ENCODE results near the gene RYR2.

Gene RYR2

DNA sequence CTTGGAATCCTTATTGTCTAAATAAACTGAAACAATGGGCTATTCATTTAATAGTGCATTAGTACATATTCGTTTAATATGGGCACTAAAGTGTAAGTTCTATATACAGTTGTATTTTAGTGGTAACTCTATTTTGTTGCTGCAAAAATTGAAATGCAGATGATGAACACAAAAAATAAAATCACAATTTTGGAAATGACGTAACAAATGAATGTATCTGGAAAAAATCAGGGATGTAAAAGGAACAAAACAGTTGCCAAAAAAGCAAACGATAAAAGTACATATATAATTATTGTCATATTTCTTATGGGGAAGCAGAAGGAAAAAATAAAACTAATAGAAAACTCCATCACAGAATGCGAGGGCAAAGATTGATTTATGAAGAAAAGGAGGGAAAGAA, 254.9 kb downstream of the RYR2 start:
- no peak overlapping the region for H3K14ac ChIP-seq (ENCODE audit: low read length)
- no peak overlapping the region for H2BK120ac ChIP-seq (ENCODE audit: insufficient read depth, low read length, poor library complexity)
- H2BK12ac ChIP-seq (ENCODE audit: low read length), result no peak overlapping the region
- H2AK5ac ChIP-seq (ENCODE audit: low read length), result no peak overlapping the region
- H3K4me3 ChIP-seq (ENCODE audit: low read depth, low read length), result no peak overlapping the region
- H3K27me3 ChIP-seq (ENCODE audit: insufficient read depth, low read length), result no peaks in the 10 kb centered on the region
- H3K18ac ChIP-seq (ENCODE audit: low read length), result no peak overlapping the region
- no peak overlapping the region for H4K91ac ChIP-seq (ENCODE audit: low read depth, low read length)
- H3K79me2 ChIP-seq (ENCODE audit: control insufficient read depth, insufficient read depth, low read length, poor library complexity), result no peaks in the 10 kb centered on the region
- no peak overlapping the region for H4K12ac ChIP-seq (ENCODE audit: low read depth, low read length)
- no peak overlapping the region for H3K23ac ChIP-seq (ENCODE audit: low read length)
- H3K36me3 ChIP-seq (ENCODE audit: control insufficient read depth in 1 of 2, insufficient read depth in 2 of 2, low read length in 2 of 2), result no peaks in the 10 kb centered on the region
- no peak overlapping the region for H3K27ac ChIP-seq (ENCODE audit: low read depth, low read length)
- no peak for DNase-seq
- no CpG with 5 or more reads among the region's 4 CpGs for WGBS (ENCODE audit: extremely low coverage, insufficient coverage, insufficient read length)
- no peak overlapping the region for H2AFZ ChIP-seq (ENCODE audit: insufficient read depth, low read length, poor library complexity)
- no peaks in the 10 kb centered on the region for H3K9me3 ChIP-seq (ENCODE audit: insufficient read depth, low read depth, low read length)
- no peak overlapping the region for H2BK5ac ChIP-seq (ENCODE audit: low read depth, low read length, poor library complexity)
- no peak overlapping the region for H3K9ac ChIP-seq (ENCODE audit: low read length)
- H4K8ac ChIP-seq (ENCODE audit: low read depth, low read length), result no peak overlapping the region
- H3K4me2 ChIP-seq (ENCODE audit: low read length), result no peak overlapping the region
- H3K4me1 ChIP-seq (ENCODE audit: control insufficient read depth in 1 of 2, insufficient read depth in 2 of 2, low read length in 2 of 2), result no peaks in the 10 kb centered on the region
- H3K4ac ChIP-seq (ENCODE audit: low read depth, low read length), result no peak overlapping the region
- no peaks in the 10 kb centered on the region for H3K79me1 ChIP-seq (ENCODE audit: low read length)

DNA sequence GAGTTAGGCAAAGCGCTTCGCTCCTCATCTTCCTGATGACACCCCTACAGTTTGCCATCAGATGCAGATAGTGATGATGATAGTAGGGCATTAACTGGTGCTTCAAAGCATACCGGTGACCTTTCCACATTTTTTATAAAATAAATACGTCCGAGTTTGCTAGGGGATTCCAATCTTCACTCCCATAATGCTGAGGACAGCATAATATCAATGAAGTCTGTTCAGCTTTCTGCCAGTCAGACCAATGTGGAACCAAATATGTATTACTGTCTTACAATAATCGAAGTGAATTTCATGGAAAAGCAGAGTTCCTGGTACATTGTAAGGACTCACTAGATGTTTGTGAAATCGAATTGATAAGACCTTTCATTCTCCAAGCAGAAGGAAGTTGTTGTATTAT, 258.7 kb downstream of the RYR2 start:
- no peak overlapping the region for H3K18ac ChIP-seq (ENCODE audit: low read length)
- H3K27ac ChIP-seq (ENCODE audit: low read depth, low read length), result no peak overlapping the region
- no peak overlapping the region for H4K8ac ChIP-seq (ENCODE audit: low read depth, low read length)
- no peak overlapping the region for H3K4me3 ChIP-seq (ENCODE audit: low read depth, low read length)
- WGBS (ENCODE audit: extremely low coverage, insufficient coverage, insufficient read length), result no CpG with 5 or more reads among the region's 7 CpGs
- no peaks in the 10 kb centered on the region for H3K36me3 ChIP-seq (ENCODE audit: control insufficient read depth in 1 of 2, insufficient read depth in 2 of 2, low read length in 2 of 2)
- H3K79me1 ChIP-seq (ENCODE audit: low read length), result no peaks in the 10 kb centered on the region
- no peak overlapping the region for H3K23ac ChIP-seq (ENCODE audit: low read length)
- no peak overlapping the region for H2BK120ac ChIP-seq (ENCODE audit: insufficient read depth, low read length, poor library complexity)
- H2AK5ac ChIP-seq (ENCODE audit: low read length), result no peak overlapping the region
- no peak overlapping the region for H3K4me2 ChIP-seq (ENCODE audit: low read length)
- no peaks in the 10 kb centered on the region for H3K4me1 ChIP-seq (ENCODE audit: control insufficient read depth in 1 of 2, insufficient read depth in 2 of 2, low read length in 2 of 2)
- no peak overlapping the region for H4K91ac ChIP-seq (ENCODE audit: low read depth, low read length)
- H3K79me2 ChIP-seq (ENCODE audit: control insufficient read depth, insufficient read depth, low read length, poor library complexity), result no peaks in the 10 kb centered on the region
- H3K14ac ChIP-seq (ENCODE audit: low read length), result no peak overlapping the region
- no peak for DNase-seq
- no peak overlapping the region for H2AFZ ChIP-seq (ENCODE audit: insufficient read depth, low read length, poor library complexity)
- no peak overlapping the region for H3K9ac ChIP-seq (ENCODE audit: low read length)
- H3K9me3 ChIP-seq (ENCODE audit: insufficient read depth, low read depth, low read length), result no peaks in the 10 kb centered on the region
- H3K27me3 ChIP-seq (ENCODE audit: insufficient read depth, low read length), result no peaks in the 10 kb centered on the region
- no peak overlapping the region for H4K12ac ChIP-seq (ENCODE audit: low read depth, low read length)
- H3K4ac ChIP-seq (ENCODE audit: low read depth, low read length), result no peak overlapping the region
- H2BK12ac ChIP-seq (ENCODE audit: low read length), result no peak overlapping the region
- no peak overlapping the region for H2BK5ac ChIP-seq (ENCODE audit: low read depth, low read length, poor library complexity)

DNA sequence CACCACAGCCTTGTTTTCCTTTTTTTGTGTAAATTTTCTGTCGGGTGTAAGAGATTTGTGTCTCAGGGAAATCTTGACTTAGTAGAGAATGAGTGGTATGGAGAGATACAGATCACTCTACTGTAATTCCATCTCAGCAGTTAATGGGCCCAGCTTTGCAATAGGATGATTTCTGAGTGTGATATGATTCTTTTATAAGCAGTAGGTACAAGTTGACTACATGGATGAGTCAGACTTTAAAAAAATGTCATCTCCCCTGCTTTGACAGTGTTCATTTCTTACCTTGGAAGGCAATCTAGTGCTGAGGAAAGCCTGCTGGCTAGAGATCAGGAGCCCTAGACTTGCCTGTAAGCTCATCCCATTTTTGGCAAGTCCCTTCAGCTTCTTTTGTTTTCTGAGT, 261.9 kb downstream of the RYR2 start:
- H4K12ac ChIP-seq (ENCODE audit: low read depth, low read length), result no peak overlapping the region
- no peaks in the 10 kb centered on the region for H3K27me3 ChIP-seq (ENCODE audit: insufficient read depth, low read length)
- WGBS (ENCODE audit: extremely low coverage, insufficient coverage, insufficient read length), result no CpG with 5 or more reads among the region's 1 CpG
- H2BK5ac ChIP-seq (ENCODE audit: low read depth, low read length, poor library complexity), result no peak overlapping the region
- H2BK120ac ChIP-seq (ENCODE audit: insufficient read depth, low read length, poor library complexity), result no peak overlapping the region
- H2AFZ ChIP-seq (ENCODE audit: insufficient read depth, low read length, poor library complexity), result no peak overlapping the region
- no peaks in the 10 kb centered on the region for H3K79me2 ChIP-seq (ENCODE audit: control insufficient read depth, insufficient read depth, low read length, poor library complexity)
- H3K14ac ChIP-seq (ENCODE audit: low read length), result no peak overlapping the region
- no peak overlapping the region for H3K4me2 ChIP-seq (ENCODE audit: low read length)
- no peaks in the 10 kb centered on the region for H3K9me3 ChIP-seq (ENCODE audit: insufficient read depth, low read depth, low read length)
- H3K4me3 ChIP-seq (ENCODE audit: low read depth, low read length), result no peak overlapping the region
- H2AK5ac ChIP-seq (ENCODE audit: low read length), result no peak overlapping the region
- H4K91ac ChIP-seq (ENCODE audit: low read depth, low read length), result no peak overlapping the region
- H3K79me1 ChIP-seq (ENCODE audit: low read length), result no peaks in the 10 kb centered on the region
- no peak overlapping the region for H3K27ac ChIP-seq (ENCODE audit: low read depth, low read length)
- H3K36me3 ChIP-seq (ENCODE audit: control insufficient read depth in 1 of 2, insufficient read depth in 2 of 2, low read length in 2 of 2), result no peaks in the 10 kb centered on the region
- H3K18ac ChIP-seq (ENCODE audit: low read length), result no peak overlapping the region
- peak; percentile 22 to 72 for DNase-seq
- H3K4me1 ChIP-seq (ENCODE audit: control insufficient read depth in 1 of 2, insufficient read depth in 2 of 2, low read length in 2 of 2), result no peaks in the 10 kb centered on the region
- no peak overlapping the region for H4K8ac ChIP-seq (ENCODE audit: low read depth, low read length)
- H2BK12ac ChIP-seq (ENCODE audit: low read length), result no peak overlapping the region
- H3K9ac ChIP-seq (ENCODE audit: low read length), result no peak overlapping the region
- no peak overlapping the region for H3K4ac ChIP-seq (ENCODE audit: low read depth, low read length)
- no peak overlapping the region for H3K23ac ChIP-seq (ENCODE audit: low read length)

DNA sequence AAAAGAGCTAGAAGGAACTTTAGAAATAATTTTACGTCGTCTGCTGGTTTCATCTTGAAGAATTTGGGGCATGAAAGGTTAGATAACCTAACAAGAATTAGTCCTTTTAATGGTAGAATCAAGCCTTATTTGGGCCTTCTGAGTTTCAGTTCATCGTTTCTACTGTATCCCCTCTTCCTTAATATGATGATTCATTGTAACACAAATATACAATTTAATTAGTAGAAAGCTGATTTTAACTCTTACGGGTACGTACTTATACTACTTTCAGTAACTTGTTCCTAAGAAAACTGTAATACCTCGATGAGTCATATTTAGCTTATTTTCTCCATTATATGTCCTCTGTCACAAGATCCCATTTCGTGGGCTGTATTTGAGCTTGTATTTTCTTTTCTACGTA, 264.7 kb downstream of the RYR2 start:
- no peak overlapping the region for H2AFZ ChIP-seq (ENCODE audit: insufficient read depth, low read length, poor library complexity)
- no peak overlapping the region for H3K4me2 ChIP-seq (ENCODE audit: low read length)
- no peak overlapping the region for H4K91ac ChIP-seq (ENCODE audit: low read depth, low read length)
- no peaks in the 10 kb centered on the region for H3K4me1 ChIP-seq (ENCODE audit: control insufficient read depth in 1 of 2, insufficient read depth in 2 of 2, low read length in 2 of 2)
- H3K27me3 ChIP-seq (ENCODE audit: insufficient read depth, low read length), result no peaks in the 10 kb centered on the region
- no peak overlapping the region for H3K23ac ChIP-seq (ENCODE audit: low read length)
- H3K14ac ChIP-seq (ENCODE audit: low read length), result no peak overlapping the region
- no peak overlapping the region for H2AK5ac ChIP-seq (ENCODE audit: low read length)
- H3K9me3 ChIP-seq (ENCODE audit: insufficient read depth, low read depth, low read length), result no peaks in the 10 kb centered on the region
- no peak overlapping the region for H3K4ac ChIP-seq (ENCODE audit: low read depth, low read length)
- no CpG with 5 or more reads among the region's 8 CpGs for WGBS (ENCODE audit: extremely low coverage, insufficient coverage, insufficient read length)
- H3K18ac ChIP-seq (ENCODE audit: low read length), result no peak overlapping the region
- no peak for DNase-seq
- no peaks in the 10 kb centered on the region for H3K79me2 ChIP-seq (ENCODE audit: control insufficient read depth, insufficient read depth, low read length, poor library complexity)
- no peak overlapping the region for H4K12ac ChIP-seq (ENCODE audit: low read depth, low read length)
- H3K4me3 ChIP-seq (ENCODE audit: low read depth, low read length), result no peak overlapping the region
- no peak overlapping the region for H3K27ac ChIP-seq (ENCODE audit: low read depth, low read length)
- no peak overlapping the region for H2BK5ac ChIP-seq (ENCODE audit: low read depth, low read length, poor library complexity)
- no peak overlapping the region for H3K9ac ChIP-seq (ENCODE audit: low read length)
- H3K79me1 ChIP-seq (ENCODE audit: low read length), result no peaks in the 10 kb centered on the region
- no peak overlapping the region for H4K8ac ChIP-seq (ENCODE audit: low read depth, low read length)
- H3K36me3 ChIP-seq (ENCODE audit: control insufficient read depth in 1 of 2, insufficient read depth in 2 of 2, low read length in 2 of 2), result no peaks in the 10 kb centered on the region
- H2BK120ac ChIP-seq (ENCODE audit: insufficient read depth, low read length, poor library complexity), result no peak overlapping the region
- H2BK12ac ChIP-seq (ENCODE audit: low read length), result no peak overlapping the region
